DMS 273 (cell line): ENCODE measurements around the gene ANKRD17.
"Not testable (repeated sequence)": the region's sequence is repeated elsewhere in the genome, so short reads cannot be mapped to it uniquely, and the experiment has no call there.

Experiments used
- DNase-seq: peaks from one replicate; lab custom pipeline; 2025; ENCODE audit not compliant: unreplicated experiment; lab: John Stamatoyannopoulos, UW

The ANKRD17 gene, protein sequence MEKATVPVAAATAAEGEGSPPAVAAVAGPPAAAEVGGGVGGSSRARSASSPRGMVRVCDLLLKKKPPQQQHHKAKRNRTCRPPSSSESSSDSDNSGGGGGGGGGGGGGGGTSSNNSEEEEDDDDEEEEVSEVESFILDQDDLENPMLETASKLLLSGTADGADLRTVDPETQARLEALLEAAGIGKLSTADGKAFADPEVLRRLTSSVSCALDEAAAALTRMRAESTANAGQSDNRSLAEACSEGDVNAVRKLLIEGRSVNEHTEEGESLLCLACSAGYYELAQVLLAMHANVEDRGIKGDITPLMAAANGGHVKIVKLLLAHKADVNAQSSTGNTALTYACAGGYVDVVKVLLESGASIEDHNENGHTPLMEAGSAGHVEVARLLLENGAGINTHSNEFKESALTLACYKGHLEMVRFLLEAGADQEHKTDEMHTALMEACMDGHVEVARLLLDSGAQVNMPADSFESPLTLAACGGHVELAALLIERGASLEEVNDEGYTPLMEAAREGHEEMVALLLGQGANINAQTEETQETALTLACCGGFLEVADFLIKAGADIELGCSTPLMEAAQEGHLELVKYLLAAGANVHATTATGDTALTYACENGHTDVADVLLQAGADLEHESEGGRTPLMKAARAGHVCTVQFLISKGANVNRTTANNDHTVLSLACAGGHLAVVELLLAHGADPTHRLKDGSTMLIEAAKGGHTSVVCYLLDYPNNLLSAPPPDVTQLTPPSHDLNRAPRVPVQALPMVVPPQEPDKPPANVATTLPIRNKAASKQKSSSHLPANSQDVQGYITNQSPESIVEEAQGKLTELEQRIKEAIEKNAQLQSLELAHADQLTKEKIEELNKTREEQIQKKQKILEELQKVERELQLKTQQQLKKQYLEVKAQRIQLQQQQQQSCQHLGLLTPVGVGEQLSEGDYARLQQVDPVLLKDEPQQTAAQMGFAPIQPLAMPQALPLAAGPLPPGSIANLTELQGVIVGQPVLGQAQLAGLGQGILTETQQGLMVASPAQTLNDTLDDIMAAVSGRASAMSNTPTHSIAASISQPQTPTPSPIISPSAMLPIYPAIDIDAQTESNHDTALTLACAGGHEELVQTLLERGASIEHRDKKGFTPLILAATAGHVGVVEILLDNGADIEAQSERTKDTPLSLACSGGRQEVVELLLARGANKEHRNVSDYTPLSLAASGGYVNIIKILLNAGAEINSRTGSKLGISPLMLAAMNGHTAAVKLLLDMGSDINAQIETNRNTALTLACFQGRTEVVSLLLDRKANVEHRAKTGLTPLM (N-terminal part only)

DNA sequence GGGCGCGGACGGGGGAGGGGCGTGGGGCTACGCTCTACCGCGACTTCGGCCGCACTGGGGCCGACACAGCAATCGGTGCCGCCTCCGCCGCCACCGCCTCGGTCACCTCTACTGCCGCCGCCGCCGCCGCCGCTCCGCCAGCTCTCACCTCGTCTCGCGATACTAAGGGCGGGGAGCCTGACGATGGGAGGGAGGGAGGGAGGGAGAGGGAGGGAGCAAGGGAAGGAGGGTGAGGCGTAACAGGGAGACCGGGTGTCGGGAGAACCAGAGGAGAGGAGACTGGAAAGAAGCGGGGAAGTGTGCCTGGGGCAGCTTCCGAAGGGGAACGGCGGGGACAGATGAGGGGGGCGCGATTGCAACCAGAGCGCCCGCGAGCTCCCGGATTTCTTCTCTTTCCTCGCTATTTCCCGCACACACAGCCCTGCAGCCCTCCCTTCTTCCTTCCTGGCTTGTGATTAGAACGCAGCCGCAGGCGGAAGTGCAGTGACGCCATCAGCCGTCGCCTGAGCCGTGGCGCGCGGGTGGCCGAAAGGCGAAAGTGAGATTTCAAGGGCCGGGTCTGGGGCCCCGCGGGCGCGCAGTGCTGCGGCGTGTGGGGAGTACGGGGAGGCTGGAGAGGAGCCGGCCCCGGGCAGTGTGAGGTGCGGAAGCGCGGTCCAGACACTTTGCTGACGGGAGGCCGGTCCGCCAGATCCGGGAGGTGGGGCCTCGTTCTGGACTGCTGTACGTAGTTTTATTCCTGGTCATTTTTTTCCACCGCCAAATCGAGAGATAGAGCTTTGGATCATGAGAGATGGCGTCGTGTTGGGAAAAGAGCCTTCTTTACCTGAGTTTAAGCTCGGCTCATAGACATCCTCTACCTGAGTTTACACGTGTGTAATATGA lies at the start of gene ANKRD17:
Gene ANKRD17, minus strand, starts transcription at position 113 of the 885 bp plus-strand sequence. CDS start 130 bp downstream, outside the sequence.
- peak; percentile 92 for DNase-seq

DNA sequence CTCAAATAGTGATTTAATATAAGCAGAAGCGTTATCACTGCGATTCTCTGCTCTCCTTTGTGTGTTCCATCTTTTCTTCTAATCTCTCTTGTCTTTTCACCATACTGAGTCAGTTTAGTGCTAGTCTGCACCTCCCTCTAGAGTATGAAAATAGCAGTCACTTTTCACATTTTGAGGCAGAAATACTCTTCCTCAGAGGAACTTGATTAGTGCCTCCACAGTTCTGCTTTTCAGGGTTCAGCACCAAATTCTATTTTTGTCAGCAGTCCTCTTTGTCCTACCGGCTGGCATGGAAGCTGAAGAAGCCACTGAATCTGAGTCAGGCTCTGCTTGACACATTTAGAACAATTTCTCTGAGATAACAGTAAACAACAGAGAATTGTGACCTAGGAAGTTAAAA lies 49.7 kb upstream of the ANKRD17 start:
- peak; percentile 13 for DNase-seq

DNA sequence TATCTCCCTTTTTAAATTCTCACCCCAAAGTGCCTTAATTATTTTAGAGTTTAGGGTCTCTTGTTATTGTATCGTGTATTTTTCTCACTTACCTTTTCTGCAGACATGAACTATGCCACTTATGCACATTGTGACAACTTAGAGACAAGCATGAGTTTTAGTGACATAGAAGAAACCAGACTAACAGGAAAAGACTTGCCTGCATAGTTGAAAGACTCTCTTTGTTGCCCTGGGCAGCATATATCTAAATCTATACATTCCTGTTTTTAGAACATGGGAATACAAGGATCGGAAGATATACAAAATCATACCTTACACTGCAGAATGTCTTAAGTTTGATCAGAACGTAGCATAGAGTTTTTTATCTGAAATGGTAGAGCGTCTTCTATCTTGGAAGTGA lies 45.1 kb upstream of the ANKRD17 start:
- no peak for DNase-seq

DNA sequence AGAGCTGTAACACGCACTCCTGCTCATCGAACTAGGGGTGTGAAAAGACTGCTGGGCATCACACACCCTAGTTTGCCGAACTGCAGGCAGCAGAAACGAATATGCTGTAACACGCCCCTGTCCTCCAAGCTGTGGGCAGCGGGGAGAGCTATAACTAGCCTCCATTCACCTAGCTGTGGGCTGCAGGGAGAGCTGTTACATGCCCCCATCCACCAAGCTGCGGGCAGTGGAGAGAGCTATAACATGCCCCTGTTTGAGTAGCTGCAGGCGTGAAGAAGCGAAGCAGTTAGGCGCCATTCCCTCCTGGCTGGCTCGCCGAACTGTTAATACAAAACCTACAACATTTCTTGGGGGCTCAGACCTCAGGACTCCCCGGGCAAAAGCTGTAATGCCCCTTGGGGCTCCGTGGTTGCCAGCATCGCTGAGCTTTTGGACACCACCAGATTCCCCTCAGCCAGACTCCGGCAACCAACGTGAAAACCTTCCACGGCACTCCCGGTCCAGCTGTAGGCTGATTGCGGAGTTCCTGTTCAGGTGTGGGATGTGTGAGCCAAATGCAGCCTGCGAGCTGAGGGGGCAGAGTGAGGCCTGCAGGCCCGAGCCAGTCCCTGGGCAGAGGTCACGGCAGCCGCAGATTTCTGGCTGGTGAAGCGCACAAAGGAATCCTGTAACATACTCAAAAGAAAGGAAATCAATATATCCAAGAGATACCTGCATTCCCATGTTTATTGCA lies 41.1 kb upstream of the ANKRD17 start:
- DNase-seq: no peak

DNA sequence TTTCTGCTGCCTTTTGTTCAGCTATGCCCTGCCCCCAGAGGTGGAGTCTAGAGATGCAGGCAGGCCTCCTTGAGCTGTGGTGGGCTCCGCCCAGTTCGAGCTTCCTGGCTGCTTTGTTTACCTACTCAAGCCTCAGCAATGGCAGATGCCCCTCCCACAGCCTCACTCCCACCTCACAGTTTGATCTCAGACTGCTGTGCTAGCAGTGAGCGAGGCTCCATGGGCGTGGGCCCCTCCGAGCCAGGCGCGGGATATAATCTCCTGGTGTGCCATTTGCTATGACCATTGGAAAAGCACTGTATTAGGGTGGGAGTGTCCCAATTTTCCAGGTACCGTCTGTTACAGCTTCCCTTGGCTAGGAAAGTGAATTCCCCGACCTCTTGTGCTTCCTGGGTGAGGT lies 34.1 kb upstream of the ANKRD17 start:
- not testable (repeated sequence) for DNase-seq

DNA sequence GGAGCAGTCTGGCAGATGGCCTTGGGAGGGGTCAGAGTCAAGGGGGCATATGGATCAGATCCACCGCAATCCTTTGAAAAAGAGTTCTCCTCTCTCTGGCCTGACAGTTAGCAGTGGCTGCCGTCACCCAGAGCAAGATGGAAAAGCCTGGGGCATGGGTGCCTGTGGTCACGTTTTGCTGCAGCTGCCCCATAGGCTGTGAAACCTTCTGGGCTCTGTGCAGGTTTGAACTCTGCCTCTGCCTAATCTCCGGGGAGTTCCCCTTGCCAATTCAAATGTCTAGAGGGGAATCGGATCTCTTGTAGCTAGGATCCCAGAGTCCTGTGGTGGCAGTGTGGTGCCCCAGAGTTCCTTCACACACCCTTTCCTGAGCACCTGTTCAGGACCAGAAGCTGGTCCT lies 23.4 kb upstream of the ANKRD17 start:
- no peak for DNase-seq

DNA sequence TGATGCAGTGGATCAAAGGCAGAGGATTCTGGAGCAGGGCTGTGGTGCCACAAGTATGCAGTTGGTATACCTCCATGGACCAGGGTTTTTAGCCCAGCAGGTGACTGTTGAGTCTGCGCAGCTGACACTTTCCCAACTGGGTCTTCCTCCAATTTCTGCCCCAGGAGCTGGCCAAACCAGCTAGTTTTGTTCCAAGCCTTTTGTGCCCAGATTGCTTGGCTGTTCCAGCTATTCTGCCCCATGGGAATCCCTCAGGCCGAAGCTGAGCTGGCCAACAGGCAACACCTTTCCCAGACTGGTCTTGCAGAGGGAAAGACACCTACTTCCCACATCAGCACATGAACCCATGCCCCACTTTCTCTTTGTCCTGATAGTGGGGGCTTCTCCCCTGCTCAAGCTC lies 22.8 kb upstream of the ANKRD17 start:
- DNase-seq: no peak

DNA sequence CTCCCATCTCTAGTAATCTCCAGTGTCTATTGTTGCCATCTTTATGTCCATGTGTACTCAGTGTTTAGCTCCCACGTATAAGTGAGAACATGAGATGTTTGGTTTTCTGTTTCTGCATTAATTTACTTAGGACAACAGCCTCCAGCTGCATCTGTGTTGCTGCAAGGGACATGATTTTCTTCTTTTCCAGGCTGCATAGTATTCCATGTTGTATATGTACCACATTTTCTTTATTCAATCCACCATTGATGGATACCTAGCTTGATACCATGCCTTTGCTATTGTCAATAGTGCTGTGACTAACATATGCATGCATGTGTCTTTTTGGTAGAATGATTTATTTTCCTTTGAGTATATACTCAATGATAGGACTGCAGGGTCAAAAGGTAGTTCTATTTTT lies 18.6 kb upstream of the ANKRD17 start:
- DNase-seq: no peak

DNA sequence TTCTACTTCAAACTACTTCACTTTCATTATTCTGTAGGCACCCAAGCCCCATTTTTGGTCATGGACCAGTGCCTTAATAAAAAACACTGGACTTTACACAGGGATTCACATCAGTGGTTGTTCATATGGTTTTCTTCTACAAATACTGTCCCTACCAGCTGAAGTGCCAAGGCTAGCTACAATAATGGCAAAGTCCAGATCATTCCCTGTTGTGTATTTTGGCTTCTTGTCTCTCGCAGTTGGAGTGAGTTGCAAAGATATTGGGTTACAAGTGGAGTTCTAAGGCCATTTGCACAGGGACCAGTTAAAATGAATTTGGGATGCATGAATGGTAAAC lies 16.7 kb upstream of the ANKRD17 start:
- DNase-seq: peak; percentile 14

DNA sequence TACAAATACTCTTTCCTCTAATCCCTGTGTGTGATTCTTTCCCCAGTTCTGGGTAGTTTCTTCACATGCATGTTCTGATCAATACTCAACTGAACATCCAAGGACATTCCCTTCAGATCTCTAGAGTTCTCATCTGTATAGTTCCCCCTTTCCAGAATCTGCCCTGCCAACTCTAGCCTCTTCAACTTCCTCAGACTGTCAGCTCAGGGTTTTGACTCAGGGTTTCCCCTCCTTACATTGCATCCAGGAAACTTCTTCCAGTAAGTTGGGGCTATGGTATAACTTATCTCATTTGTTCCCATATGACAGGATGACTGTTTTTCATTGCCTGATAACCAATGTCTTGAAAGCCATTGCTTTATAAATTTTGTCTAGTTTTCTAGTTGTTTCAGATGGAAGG lies 14.2 kb upstream of the ANKRD17 start:
- no peak for DNase-seq

DNA sequence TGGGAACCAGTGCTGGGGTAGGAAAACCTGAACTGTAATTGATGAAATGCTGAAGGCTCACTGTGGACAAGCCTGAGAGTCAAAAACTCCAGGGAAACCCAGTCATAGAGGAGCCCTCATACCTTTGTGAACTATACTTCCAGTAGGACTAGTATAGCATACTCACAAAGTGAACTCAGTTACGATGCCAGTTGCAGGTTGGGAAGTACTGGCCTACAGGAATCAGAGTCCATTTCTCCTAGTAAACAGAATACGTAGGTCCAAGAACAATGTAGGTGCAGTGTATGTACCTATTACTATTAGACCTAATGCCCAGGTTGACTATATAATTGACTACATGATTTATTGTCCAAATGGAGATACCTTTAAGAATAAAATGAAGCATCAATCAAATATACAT lies 8.5 kb upstream of the ANKRD17 start:
- DNase-seq: no peak

DNA sequence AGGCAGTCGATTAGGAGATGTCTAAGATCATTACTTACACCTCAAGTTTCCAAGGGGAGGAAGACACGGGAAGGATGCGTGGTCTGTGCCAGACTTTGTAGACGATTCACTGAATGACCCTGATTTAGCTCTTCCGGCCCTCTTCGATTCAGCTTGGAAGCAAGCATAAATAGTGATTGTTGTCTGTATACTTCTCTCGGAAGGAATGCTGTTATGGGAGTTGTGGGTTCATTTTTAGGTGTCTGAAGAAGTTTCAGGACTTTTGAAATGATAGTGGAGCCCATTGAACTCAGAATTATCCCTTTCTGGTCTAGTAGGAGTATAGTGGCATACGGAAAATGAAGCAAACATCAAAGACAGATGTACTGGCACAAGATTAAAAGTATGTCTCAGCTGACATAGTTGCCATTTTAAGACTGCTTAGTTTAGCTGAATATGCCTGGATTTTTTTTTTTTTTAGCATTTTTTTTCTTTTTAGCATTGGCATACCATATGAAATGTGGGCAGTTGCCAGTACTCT lies 1.0 kb upstream of the ANKRD17 start:
- peak; percentile 54 for DNase-seq

DNA sequence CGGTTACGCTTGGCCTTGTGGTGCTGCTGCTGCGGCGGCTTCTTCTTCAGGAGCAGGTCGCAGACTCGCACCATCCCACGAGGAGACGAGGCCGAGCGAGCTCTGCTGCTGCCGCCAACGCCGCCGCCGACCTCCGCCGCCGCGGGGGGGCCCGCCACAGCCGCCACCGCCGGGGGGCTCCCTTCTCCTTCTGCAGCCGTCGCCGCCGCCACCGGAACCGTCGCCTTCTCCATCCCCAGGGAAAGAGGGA lies 237 bp downstream of the ANKRD17 start:
- DNase-seq: peak; percentile 72

DNA sequence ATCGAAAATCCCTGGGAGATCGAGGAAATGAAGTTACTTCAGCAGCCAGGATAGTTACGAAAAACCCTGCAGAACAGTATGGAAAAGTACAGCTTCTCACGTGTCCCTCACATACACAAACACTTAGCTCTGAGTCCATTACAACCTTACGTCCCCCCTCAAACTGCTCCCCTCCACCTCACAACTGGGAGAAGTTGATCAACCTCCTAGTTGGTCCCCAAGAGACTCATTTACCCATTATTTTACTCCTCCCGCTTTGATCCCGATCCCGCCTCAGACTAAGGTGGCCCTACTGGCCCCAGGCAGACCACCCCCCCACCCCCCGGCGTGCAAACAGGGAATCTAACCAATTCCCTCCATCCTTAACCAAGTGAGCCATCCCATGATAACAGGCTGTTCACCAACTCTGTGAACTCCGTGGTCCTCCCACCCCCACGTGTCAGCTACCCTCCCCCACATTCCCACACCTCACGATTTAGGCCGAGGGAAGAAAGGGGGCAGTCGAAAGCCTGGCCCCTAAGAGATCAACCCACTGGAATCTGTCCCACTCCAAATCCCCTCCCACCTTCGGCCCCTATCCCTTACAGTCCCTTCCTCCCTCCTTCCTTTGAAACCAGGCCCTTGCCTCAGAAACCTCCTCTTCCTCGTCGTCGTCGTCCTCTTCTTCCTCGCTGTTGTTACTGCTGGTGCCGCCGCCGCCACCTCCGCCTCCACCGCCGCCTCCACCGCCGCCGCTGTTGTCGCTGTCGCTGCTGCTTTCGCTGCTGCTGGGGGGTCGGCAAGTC lies 755 bp downstream of the ANKRD17 start:
- peak; percentile 68 for DNase-seq

DNA sequence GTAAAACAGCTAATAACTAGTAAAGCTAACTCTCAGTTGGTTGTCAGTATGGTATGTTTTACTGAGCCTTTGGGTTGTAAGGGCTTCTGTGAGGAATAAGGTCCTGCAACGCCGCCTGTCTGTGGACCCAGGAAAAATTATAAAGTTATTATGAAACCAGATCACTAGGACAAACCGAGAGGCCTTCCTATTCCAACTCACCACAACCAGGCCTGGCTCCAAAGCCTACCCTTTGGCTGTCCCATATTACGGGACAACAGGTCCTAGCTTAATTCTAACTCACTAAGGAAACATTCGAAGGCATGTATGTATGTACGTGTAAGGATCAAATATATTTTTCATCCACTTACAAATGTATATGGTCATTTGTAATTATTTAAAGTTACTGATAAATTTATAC lies 1.4 kb downstream of the ANKRD17 start:
- DNase-seq: peak; percentile 82

DNA sequence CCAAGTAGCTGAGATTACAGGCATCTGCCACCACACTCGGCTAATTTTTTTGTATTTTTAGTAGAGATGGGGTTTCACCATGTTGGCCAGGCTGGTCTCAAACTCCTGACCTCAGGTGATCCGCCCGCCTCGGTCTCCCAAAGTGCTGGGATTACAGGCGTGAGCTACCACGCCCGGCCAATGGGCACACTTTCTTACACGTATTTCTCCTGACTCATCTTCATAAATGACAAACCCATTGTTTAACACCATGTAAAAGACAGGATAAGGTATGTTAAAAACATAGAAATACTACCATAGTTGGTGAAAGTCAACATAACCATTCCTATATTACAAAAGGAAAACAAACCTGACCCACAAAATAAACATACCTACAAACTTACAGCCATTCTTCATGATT lies 2.8 kb downstream of the ANKRD17 start:
- DNase-seq: not testable (repeated sequence)

DNA sequence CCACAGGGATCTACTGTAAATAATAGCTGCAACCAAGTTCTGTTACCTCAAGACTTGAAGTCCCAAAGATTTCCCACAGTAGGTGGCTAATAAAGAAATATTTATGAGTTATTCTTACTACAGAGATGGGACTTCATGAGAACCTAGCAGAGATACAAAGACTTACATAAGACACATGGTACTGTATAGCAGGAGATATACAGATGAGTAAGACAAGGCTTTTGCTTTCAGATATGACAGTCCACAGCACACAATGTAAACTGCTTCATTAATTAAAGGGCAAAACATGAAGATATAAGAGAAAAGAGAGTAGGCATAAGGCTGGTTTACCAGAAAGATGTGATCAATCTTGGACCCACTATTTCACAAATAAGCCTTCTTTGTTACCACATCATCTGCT lies 6.6 kb downstream of the ANKRD17 start:
- DNase-seq: no peak

DNA sequence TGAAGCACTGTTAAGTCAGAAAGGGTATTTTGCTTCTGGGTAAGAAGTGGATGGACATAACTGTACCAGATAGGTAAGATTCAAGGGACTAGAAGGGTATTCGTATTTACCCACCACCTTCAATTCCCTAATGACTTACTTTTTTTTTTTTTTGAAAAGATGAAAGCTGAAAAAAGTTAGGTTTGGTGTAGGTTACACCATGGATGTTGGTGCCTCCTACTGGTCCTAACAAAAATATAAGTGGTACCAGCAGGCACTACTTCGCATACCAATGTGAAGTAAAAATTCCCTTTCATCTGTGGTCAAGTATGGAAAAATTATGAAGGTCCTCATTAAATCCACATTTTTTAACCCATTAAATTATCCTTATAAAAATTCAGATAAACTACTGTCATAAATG lies 7.2 kb downstream of the ANKRD17 start:
- no peak for DNase-seq

DNA sequence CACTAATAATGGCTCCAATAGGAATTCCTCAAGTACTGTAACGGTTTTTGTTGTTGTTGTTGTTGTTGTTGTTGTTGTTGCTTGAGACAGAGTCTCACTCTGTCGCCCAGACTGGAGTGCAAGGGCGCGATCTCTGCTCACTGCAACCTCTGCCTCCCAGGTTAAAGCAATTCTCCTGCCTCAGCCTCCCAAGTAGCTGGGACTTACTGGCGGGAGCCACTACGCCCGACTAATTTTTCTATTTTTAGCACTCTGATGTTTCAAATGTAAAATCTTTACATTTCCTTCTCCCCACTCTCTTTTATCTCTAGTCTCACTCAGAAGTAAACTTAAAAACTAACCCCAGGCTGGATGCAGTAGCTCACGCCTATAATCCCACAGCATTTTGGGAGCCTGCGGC lies 8.0 kb downstream of the ANKRD17 start:
- DNase-seq: no peak
